HUES48 (cell line): ENCODE data around the gene DUT.

ENCODE experiments used
- H3K27ac ChIP-seq: one replicate; pipeline ENCODE4 v1.7.0; 2013; ENCODE audit warnings: low read depth, low read length, inconsistent platforms
- H3K27me3 ChIP-seq: 2 replicates; pipeline ENCODE4 v1.6.1; 2013; ENCODE audit warnings: mild to moderate bottlenecking, low read length; ENCODE audit not compliant: control insufficient read depth, insufficient read depth
- H3K36me3 ChIP-seq: 2 replicates; pipeline ENCODE4 v1.6.1; 2013; ENCODE audit warnings: low read length; ENCODE audit not compliant: control insufficient read depth, insufficient read depth
- H3K4me1 ChIP-seq: 2 replicates; pipeline ENCODE4 v1.6.1; 2013; ENCODE audit warnings: mild to moderate bottlenecking, low read length; ENCODE audit not compliant: control insufficient read depth, insufficient read depth
- H3K4me3 ChIP-seq: 2 replicates; pipeline ENCODE4 v1.5.1; 2013; ENCODE audit warnings: mild to moderate bottlenecking, low read depth, low read length
- H3K9ac ChIP-seq: 2 replicates; pipeline ENCODE4 v1.6.1; 2013; ENCODE audit warnings: mild to moderate bottlenecking, low read depth, low read length, moderate library complexity
- H3K9me3 ChIP-seq: 2 replicates; pipeline ENCODE4 v1.6.1; 2013; ENCODE audit warnings: low read length; ENCODE audit not compliant: control insufficient read depth, insufficient read depth

The DUT gene

DNA sequence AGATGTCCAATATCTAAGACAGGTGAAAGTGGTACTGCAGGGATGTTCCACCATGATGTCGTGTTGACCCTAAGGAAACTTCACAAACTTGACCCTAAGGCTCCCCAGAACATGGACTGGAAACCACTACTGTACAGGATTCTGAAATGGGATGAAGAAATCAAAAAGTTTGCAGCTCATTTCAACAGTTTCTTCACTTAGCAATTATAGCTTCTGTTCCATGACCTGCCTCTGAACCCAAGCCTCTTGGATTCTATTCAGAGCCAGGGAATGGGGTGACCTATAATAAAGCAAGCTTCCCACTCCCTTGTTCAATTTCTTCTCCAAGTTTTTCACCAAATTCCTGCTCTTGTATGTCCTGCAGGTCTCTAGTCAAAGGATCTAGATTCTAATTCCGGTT is 40.7 kb downstream of the DUT start:
- Histone ChIP-seq H3K9ac (no peak overlapping the region), H3K36me3 (no peaks in the 10 kb centered on the region)

DNA sequence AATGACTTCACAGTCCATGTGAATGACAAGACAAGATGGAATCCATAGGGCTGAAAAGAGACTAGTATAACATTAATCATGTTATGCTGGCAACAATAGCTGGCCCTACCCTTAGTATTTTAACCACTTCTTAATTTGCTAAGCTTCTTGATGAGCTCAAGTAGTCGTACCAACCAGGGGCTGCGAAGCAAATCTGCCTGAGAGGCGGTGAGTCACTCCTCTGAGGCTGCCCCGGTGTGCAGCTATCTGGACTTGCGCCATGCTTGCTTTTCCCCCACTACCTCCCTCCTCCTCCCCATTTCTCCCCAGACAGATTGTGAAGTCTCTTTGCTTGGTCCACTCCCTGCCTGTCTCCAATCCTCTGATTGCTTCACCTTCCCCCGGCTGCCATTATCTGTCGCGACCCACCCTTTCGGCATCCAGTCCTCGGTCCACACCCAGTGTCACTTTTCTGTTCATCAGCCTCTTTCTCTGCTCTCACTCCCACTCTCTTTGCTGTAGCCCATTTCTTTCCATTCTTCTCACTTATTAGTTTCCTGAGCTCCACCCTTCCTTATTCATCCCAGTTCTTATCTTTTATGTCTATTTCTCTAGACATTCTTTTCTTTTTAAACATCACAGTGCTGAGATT is 42.7 kb downstream of the DUT start:
- Histone ChIP-seq H3K9ac (no peak overlapping the region), H3K4me1 (no peaks in the 10 kb centered on the region), H3K27ac (no peak overlapping the region), H3K9me3 (no peaks in the 10 kb centered on the region), H3K27me3 (no peaks in the 10 kb centered on the region), H3K36me3 (no peaks in the 10 kb centered on the region), H3K4me3 (no peak overlapping the region)

More for the DNA sequence above, 40.7 kb downstream of the DUT start:
- H3K27me3 ChIP-seq: no peaks in the 10 kb centered on the region
- no peak overlapping the region for H3K4me3 ChIP-seq
- no peak overlapping the region for H3K27ac ChIP-seq
- H3K9me3 ChIP-seq: no peaks in the 10 kb centered on the region
- no peaks in the 10 kb centered on the region for H3K4me1 ChIP-seq

DNA sequence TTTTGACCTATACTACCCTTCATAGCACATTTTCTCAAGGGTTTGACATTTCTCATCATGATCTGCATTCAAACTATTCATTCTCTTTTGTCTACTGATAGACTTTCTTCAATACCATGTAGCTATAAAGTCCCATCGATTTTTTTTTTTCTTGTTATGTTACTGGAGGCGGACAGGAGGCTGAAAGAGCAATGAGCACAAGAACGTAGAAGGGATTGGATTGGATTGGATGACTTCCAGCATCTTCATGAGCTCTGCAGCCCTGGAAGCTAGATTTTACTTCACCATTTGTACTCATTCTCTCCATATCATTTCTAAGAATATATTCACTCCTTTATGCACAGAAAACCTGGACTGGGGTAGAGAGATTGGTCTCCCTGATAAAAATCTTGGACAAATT is 43.2 kb downstream of the DUT start:
- Histone ChIP-seq H3K4me1 (no peaks in the 10 kb centered on the region), H3K4me3 (no peak overlapping the region), H3K27ac (no peak overlapping the region), H3K9ac (no peak overlapping the region), H3K9me3 (no peaks in the 10 kb centered on the region), H3K36me3 (no peaks in the 10 kb centered on the region), H3K27me3 (no peaks in the 10 kb centered on the region)

DNA sequence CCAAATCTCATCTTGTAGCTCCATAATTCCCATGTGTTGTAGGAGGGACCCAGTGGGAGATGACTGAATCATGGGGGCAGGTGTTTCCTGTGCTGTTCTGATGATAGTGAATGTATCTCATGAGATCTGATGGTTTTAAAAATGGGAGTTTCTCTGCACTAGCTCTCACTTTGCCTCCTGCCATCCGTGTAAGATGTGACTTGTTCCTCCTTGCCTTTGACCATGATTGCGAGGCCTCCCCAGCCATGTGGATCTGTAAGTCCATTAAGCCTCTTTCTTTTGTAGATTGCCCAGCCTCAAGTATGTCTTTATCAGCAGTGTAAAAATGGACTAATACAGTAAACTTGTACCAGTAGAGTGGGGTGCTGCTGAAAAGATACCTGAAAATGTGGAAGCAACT is 44.5 kb downstream of the DUT start:
- Histone ChIP-seq H3K4me1 (no peaks in the 10 kb centered on the region), H3K9me3 (no peaks in the 10 kb centered on the region), H3K4me3 (no peak overlapping the region), H3K9ac (no peak overlapping the region), H3K36me3 (no peaks in the 10 kb centered on the region), H3K27me3 (no peaks in the 10 kb centered on the region), H3K27ac (no peak overlapping the region)

DNA sequence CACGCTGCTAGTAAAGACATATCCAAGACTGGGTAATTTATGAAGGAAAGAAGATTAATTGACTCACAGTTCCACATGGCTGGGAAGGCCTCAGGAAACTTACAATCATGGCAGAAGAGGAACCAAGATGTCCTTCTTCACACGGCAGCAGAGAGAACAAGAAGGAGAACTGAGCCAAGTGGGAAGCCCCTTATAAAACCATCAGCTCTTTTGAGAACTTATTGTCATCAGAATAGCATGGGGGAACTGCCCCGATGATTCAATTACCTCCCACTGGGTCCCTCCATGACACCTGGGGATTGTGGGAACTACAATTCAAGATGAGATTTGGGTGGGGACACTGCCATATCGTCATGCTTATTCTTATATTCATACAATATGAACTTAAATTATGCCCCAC is 49.0 kb downstream of the DUT start:
- Histone ChIP-seq H3K36me3 (no peaks in the 10 kb centered on the region), H3K4me1 (no peaks in the 10 kb centered on the region), H3K27me3 (no peaks in the 10 kb centered on the region), H3K9me3 (no peaks in the 10 kb centered on the region), H3K9ac (no peak overlapping the region), H3K4me3 (no peak overlapping the region), H3K27ac (no peak overlapping the region)

DNA sequence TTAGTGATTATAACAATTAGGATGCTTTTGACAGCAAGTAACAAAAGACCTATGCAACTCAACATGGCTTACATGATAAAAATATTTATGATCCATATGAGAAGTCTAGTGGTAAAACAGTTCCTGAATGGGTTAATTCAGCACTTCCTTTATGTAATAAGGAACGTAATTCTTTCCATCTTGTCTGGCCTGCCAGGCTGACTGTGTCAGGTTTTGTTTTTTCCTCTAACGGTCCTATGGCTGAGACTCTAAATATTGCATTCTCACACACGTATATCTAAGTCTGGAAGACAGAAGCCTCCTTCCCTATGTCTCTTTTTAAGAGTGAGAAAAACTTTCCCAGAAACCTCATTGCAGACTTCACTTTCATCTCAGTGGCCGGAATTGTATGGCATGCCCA is 50.6 kb downstream of the DUT start:
- Histone ChIP-seq H3K9ac (no peak overlapping the region), H3K4me3 (no peak overlapping the region), H3K27ac (no peak overlapping the region), H3K36me3 (no peaks in the 10 kb centered on the region), H3K4me1 (no peaks in the 10 kb centered on the region), H3K9me3 (no peaks in the 10 kb centered on the region), H3K27me3 (no peaks in the 10 kb centered on the region)

DNA sequence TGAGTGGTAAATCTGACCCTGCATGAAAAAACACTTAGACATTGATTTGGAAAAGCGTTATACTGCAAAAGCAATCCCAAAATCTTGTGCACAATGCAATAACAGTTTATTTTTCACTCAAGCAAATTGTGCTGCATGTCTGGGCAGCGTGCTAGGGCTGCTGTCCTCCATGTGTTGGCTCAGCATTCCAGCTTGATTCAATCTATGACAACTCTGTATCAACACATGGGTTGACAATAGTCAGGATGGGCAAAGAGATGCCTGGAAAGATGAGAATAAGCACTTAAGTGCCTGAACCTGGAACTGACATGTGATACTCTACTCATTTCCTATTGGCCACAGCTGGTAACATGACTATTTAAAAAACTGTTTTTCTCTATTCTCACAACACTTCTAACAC is 51.8 kb downstream of the DUT start:
- no peak overlapping the region for H3K27ac ChIP-seq
- no peaks in the 10 kb centered on the region for H3K27me3 ChIP-seq
- H3K9me3 ChIP-seq: no peaks in the 10 kb centered on the region
- H3K9ac ChIP-seq: no peak overlapping the region
- no peaks in the 10 kb centered on the region for H3K4me1 ChIP-seq
- no peak overlapping the region for H3K4me3 ChIP-seq
- no peaks in the 10 kb centered on the region for H3K36me3 ChIP-seq

DNA sequence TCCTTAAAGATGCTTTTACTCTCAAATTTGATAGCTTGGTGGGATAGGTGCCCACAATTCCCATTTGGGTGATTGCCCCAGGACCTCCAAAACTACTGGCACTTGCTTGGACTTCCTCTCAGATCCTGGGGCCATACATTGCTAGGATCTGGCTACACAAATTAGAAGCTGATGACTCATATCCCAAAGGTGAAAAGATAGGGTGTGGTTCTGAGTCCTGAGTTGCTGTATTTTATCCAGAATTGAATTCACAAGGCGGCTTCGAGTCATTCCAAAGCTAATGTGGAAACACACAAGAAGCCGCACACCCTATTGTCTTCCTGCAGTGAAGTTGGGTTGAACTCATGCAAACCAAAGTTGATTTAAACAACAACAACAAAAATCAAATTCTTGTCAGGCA is 53.4 kb downstream of the DUT start:
- Histone ChIP-seq H3K9ac (no peak overlapping the region), H3K27me3 (no peaks in the 10 kb centered on the region), H3K4me3 (no peak overlapping the region), H3K9me3 (no peaks in the 10 kb centered on the region), H3K4me1 (peaks cover under 1% of the 10 kb centered on the region; the same call in 1 of the 2 replicates), H3K27ac (no peak overlapping the region), H3K36me3 (no peaks in the 10 kb centered on the region)

DNA sequence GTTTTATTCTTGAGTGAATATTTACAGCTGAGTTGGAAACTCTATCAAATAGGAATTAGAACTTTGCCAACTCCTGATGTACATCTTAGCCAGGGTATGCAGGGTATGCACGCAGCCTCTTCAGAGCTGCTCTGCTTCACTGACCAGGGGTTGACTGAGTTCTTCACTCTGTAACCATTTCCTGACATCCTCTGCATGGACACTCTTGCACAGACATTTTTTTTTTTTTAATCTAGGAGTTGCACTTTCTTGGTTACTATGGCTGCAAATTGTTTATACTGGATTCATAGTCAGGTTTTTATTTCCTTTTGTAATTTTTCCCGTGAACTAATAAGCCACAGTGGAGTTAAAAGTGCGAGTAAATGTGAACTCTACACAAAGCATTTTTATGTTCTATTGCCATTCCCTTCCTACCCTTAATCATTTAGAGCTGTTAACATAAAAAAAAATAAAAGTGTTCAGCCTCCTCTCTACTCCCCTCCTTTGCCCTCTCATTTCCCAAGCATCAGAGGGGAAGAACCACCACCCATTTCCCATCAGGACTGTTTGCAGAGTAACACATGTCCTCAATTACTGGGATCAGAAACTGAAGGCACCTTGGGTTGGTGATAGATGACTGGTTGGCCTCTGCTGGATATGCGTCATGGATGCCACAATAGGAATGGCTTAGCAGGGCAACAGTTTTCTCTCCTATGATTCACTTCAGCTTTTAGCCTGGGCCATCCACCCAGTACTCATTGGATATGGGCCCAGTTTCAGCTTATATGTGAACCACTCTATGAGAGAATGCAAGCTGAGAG is 54.0 kb downstream of the DUT start:
- Histone ChIP-seq H3K9ac (no peak overlapping the region), H3K27ac (no peak overlapping the region), H3K4me1 (peaks cover 4% of the 10 kb centered on the region; the same call in 1 of the 2 replicates), H3K27me3 (no peaks in the 10 kb centered on the region), H3K9me3 (no peaks in the 10 kb centered on the region), H3K4me3 (no peak overlapping the region), H3K36me3 (no peaks in the 10 kb centered on the region)

DNA sequence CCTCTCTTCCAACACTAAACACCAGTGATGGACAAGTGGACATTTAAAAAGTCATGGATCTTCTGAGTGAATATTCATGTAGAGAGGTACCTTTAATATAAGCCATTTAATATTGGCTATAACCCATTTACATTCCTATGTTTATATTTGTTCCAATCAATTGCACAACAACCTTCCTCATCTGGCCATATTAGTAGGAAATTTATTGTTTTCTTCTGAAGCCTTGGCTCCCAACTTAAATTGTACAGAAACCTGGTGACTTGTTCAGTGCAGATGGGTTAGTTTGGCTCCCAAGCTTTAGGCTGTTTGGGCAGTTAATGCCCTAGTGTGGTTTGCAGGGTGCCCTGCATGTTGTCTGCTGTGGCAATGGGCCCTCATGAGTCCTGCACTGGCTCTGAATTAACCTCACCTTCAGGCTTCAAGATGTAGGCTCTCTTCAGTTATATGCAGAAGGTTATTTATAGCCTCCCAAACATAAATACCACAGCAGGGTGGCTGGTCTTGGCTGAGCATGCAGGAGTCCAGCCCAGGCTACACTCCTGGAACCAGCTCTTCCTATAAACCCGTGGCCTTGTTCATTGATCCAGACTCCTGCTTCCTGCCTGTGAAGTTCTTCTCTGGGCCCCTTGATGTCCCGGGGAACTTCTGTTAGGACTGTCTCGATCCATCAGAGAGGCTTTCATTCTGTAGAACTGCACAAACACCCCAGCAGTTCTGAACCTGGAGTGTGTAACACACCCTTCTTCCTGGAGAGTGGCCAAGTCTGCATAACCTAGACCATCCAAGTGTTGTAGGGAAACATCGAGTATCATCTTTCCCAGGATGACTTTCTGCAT is 57.0 kb downstream of the DUT start:
- no peak overlapping the region for H3K9ac ChIP-seq
- H3K4me1 ChIP-seq: peaks cover 4% of the 10 kb centered on the region; the same call in 1 of the 2 replicates
- no peaks in the 10 kb centered on the region for H3K36me3 ChIP-seq
- H3K27ac ChIP-seq: no peak overlapping the region
- no peak overlapping the region for H3K4me3 ChIP-seq
- H3K9me3 ChIP-seq: no peaks in the 10 kb centered on the region
- no peaks in the 10 kb centered on the region for H3K27me3 ChIP-seq

DNA sequence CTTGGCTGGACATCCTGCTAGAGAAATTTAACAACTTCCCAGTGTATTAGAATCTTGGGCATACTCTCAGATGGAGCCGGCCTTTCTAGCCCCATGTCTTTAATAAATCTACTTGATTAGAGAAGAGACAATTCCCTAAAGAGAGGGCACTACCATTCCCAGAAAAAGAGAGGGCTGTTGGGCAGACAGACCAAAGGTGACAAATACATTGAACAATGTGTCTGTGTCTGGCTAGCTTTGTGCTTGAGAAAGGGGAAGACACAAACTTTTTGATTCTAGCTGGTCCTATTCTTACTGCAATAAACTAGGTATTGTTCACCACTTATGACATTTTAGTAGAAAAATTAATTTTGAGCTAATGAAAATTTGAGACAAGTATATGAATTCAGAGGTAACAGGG is 57.7 kb downstream of the DUT start:
- Histone ChIP-seq H3K4me3 (no peak overlapping the region), H3K27me3 (no peaks in the 10 kb centered on the region), H3K9ac (no peak overlapping the region), H3K4me1 (peaks cover 4% of the 10 kb centered on the region; the same call in 1 of the 2 replicates), H3K9me3 (no peaks in the 10 kb centered on the region), H3K36me3 (no peaks in the 10 kb centered on the region), H3K27ac (no peak overlapping the region)
